ENCODE measurements around the gene IL17RB.

- TF ChIP-seq CTCF (IDR thresholded peaks at IDR 0.05) = no peak
- no peak for TF ChIP-seq POLR2AphosphoS5 (IDR thresholded peaks at IDR 0.05; ENCODE audit: insufficient read depth in 1 of 2, low read depth in 1 of 2)
Measured at GRCh38 chr3:53798144-53798543, 48.2 kb upstream of the IL17RB start.
